ENCODE measurements around the gene TNFRSF14.
"Not testable (repeated sequence)": the region's sequence is repeated elsewhere in the genome, so short reads cannot be mapped to it uniquely, and the experiment has no call there.

DNA sequence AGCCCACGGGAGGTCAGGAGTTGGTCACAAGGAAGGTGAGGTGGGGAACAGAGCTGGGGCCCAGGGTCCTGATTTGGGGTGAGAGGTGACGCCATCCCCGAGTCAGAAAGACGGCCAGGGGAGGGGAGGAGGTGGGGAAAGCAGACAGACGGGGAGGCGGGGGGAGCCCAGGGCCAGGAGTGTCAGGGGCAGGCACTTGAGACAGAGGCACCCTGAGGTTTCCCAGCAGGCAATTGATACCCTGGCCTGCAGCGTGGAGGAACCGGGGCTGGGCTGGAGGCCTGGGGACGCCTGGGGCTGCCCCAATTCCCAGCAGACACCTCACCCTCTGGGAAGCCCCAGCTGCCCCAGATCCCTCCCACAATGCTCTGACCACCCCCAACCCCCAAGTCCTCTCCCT lies 3.1 kb upstream of the TNFRSF14 start:
- TF ChIP-seq, protein P1, sequence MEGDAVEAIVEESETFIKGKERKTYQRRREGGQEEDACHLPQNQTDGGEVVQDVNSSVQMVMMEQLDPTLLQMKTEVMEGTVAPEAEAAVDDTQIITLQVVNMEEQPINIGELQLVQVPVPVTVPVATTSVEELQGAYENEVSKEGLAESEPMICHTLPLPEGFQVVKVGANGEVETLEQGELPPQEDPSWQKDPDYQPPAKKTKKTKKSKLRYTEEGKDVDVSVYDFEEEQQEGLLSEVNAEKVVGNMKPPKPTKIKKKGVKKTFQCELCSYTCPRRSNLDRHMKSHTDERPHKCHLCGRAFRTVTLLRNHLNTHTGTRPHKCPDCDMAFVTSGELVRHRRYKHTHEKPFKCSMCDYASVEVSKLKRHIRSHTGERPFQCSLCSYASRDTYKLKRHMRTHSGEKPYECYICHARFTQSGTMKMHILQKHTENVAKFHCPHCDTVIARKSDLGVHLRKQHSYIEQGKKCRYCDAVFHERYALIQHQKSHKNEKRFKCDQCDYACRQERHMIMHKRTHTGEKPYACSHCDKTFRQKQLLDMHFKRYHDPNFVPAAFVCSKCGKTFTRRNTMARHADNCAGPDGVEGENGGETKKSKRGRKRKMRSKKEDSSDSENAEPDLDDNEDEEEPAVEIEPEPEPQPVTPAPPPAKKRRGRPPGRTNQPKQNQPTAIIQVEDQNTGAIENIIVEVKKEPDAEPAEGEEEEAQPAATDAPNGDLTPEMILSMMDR (IDR thresholded peaks at IDR 0.05): not testable (repeated sequence)
- TF ChIP-seq ZFX (IDR thresholded peaks at IDR 0.05; ENCODE audit: borderline replicate concordance): not testable (repeated sequence)

All from 22Rv1 (cell line).